Stimulated activated CD4-positive, alpha-beta T cell treated with anti-CD3 and anti-CD28 coated beads, Interleukin-4, amount 100 ng/mL, for 24 hours (primary cell): ENCODE measurements around the gene TAS2R1.

Experiments used
- DNase-seq: peaks from one replicate; pipeline ENCODE4 v3.0.0-alpha.2; 2020

TAS2R1 gene

DNA sequence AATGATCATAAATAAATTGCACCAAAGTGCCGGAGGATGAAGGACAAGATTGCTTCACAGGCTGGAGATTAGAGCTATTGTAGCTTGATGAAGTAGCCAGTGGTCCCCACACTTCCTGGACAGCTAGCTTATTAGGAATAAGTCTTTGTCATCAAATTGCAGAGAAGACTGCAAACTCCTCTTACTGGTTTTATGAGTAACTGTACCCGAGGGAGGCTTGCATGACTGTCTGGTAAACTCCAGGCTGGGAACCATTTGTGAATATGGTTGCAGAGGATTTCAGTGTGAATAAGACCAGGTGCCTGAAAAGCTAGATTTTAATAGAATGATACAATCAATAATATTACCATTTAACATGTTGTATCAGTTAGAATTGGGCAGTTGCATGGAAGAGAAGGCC is 47.7 kb downstream of the TAS2R1 start:
- DNase-seq: no peak
